Endothelial cell of umbilical vein (primary cell): ENCODE measurements around the gene LY9.

Experiments
- EZH2 ChIP-seq: IDR thresholded peaks from 2 replicates; pipeline ENCODE4 v1.6.1; 2012; ENCODE audit warnings: borderline replicate concordance, low read depth, mild to moderate bottlenecking, moderate library complexity, low read length, inconsistent platforms; ENCODE audit not compliant: severe bottlenecking
- FOS ChIP-seq: IDR thresholded peaks from 2 replicates; pipeline ENCODE4 v1.6.1; 2011; ENCODE audit warnings: mild to moderate bottlenecking, low read length, moderate library complexity, borderline replicate concordance; ENCODE audit not compliant: insufficient read depth
- GATA2 ChIP-seq: IDR thresholded peaks from 2 replicates; pipeline ENCODE4 v1.7.0; 2011; ENCODE audit warnings: low read depth, mild to moderate bottlenecking, moderate library complexity, mixed read lengths, low read length; ENCODE audit not compliant: insufficient read length, insufficient read depth
- JUN ChIP-seq: IDR thresholded peaks from 2 replicates; pipeline ENCODE4 v1.6.1; 2011; ENCODE audit warnings: borderline replicate concordance, low read depth; ENCODE audit not compliant: insufficient read length, insufficient read depth
- MYC ChIP-seq: IDR thresholded peaks from one replicate; pipeline ENCODE4 v1.6.1; 2011; ENCODE audit warnings: mild to moderate bottlenecking, low read depth, low read length
- POLR2A ChIP-seq: IDR thresholded peaks from 2 replicates; pipeline ENCODE4 v1.6.1; 2012; ENCODE audit warnings: low read depth, mild to moderate bottlenecking, control low read depth, low read length
- POLR2AphosphoS5 ChIP-seq: IDR thresholded peaks from 2 replicates; pipeline ENCODE4 v1.6.1; 2012; ENCODE audit warnings: low read depth, mild to moderate bottlenecking, control low read depth, low read length, moderate library complexity; ENCODE audit not compliant: insufficient read depth
- TF ChIP-seq, protein P1 (sequence below), 2 donors: IDR thresholded peaks; 1 replicate in 1 of 2; 2 replicates in 1 of 2; pipeline ENCODE4 v1.5.1; 2011; ENCODE audit warnings: low read length in 2 of 2, mild to moderate bottlenecking in 2 of 2, moderate library complexity in 2 of 2, control low read depth in 1 of 2, inconsistent platforms in 1 of 2, low read depth in 1 of 2; ENCODE audit not compliant: insufficient read depth in 1 of 2; ENCODE audit errors: extremely low read depth in 1 of 2
- TF ChIP-seq, protein P2 (sequence below): IDR thresholded peaks from 2 replicates; pipeline ENCODE4 v1.6.1; 2011; ENCODE audit not compliant: insufficient read depth, insufficient read length

DNA sequence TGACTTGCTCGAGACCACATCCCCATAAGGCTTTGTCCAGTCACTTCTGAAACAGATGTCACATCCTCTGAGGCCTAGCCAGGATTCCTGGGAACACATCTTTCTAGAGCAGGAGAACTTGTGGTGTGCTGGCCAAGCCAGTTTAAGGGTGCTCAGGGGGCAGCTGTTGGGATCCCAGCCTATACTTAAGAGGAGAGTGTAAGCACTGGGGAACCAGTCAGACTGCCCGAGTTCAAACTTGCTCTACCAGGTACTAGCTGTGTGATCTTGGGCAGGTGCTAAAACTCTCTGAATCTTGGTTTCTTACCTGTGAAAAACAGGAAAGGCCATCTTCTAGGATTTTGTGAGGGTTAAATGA is 15.6 kb upstream of the LY9 start:
- TF ChIP-seq POLR2AphosphoS5: no peak
- TF ChIP-seq GATA2: no peak
- TF ChIP-seq, protein P1, sequence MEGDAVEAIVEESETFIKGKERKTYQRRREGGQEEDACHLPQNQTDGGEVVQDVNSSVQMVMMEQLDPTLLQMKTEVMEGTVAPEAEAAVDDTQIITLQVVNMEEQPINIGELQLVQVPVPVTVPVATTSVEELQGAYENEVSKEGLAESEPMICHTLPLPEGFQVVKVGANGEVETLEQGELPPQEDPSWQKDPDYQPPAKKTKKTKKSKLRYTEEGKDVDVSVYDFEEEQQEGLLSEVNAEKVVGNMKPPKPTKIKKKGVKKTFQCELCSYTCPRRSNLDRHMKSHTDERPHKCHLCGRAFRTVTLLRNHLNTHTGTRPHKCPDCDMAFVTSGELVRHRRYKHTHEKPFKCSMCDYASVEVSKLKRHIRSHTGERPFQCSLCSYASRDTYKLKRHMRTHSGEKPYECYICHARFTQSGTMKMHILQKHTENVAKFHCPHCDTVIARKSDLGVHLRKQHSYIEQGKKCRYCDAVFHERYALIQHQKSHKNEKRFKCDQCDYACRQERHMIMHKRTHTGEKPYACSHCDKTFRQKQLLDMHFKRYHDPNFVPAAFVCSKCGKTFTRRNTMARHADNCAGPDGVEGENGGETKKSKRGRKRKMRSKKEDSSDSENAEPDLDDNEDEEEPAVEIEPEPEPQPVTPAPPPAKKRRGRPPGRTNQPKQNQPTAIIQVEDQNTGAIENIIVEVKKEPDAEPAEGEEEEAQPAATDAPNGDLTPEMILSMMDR (IDR thresholded peaks at IDR 0.05; ENCODE audit: extremely low read depth in 1 of 2, insufficient read depth in 1 of 2, low read depth in 1 of 2, low read length in 2 of 2): no peak
- no peak for TF ChIP-seq POLR2A
- no peak for TF ChIP-seq JUN
- TF ChIP-seq, protein P2, sequence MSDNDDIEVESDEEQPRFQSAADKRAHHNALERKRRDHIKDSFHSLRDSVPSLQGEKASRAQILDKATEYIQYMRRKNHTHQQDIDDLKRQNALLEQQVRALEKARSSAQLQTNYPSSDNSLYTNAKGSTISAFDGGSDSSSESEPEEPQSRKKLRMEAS: no peak
- no peak for TF ChIP-seq MYC
- TF ChIP-seq EZH2: no peak
- TF ChIP-seq FOS: no peak
